Caki2 (cell line): ENCODE measurements around the gene TMUB2. TPM values are rescaled to one million over a fixed set of nuclear protein-coding genes. Genes with fewer than 3 reads are reported as not detected.
"Not testable (repeated sequence)": the region's sequence is repeated elsewhere in the genome, so short reads cannot be mapped to it uniquely, and the experiment has no call there.

Experiments used
- DNase-seq: peaks from one replicate; pipeline ENCODE4 v3.0.0-alpha.2; 2015; ENCODE audit warnings: low read depth
- in situ Hi-C: cut with HindIII; loops from 2 replicates; pipeline ENCODE4 v1.10.0; 2016; ENCODE audit warnings: low sequenced_read_pairs, low pct_unique_long_range_greater_than_20kb, mixed read lengths
- total RNA-seq: library from RNA; depleted of rRNA; stranded (reverse); fragments of >200 nt; shearing (Covaris generic); gene quantifications from 2 replicates; pipeline ENCODE4 v1.2.3, GENCODE V29; 2014; ENCODE audit warnings: low replicate concordance; rRNA removed

TMUB2 gene
- 37.5 and 66.0 TPM in 2 replicates for total RNA-seq

GRCh38 chr17:44186307-44187130, at the start of gene TMUB2:
Gene TMUB2 (plus strand): TSS chr17:44186972. CDS start chr17:44187709, 737 bp downstream.
- DNase-seq: peak; percentile 99
- in situ Hi-C loops: no loop called here

- DNase-seq: peak; percentile 99
- in situ Hi-C loops: no loop called here
Observed at GRCh38 chr17:44137891-44138709, 48.7 kb upstream of the TMUB2 start.

GRCh38 chr17:44143921-44144320, 42.9 kb upstream of the TMUB2 start:
- in situ Hi-C loops: not testable (repeated sequence)

GRCh38 chr17:44144966-44145739, 41.6 kb upstream of the TMUB2 start:
- DNase-seq: peak; percentile 35
- in situ Hi-C loops: no loop called here

More at GRCh38 chr17:44143921-44144320, 42.9 kb upstream of the TMUB2 start:
- DNase-seq: not testable (repeated sequence)

GRCh38 chr17:44146375-44147346, 40.1 kb upstream of the TMUB2 start:
- in situ Hi-C loops: no loop called here
- DNase-seq: no peak

- in situ Hi-C loops: no loop called here
- no peak for DNase-seq
Observed at GRCh38 chr17:44147812-44148211, 39.0 kb upstream of the TMUB2 start.

- in situ Hi-C loops, DNase-seq: not testable (repeated sequence)
Observed at GRCh38 chr17:44149066-44149465, 37.7 kb upstream of the TMUB2 start.

- in situ Hi-C loops: no loop called here
- DNase-seq: no peak
Observed at GRCh38 chr17:44149750-44150329, 36.9 kb upstream of the TMUB2 start.

- in situ Hi-C loops: no loop called here
- no peak for DNase-seq
Observed at GRCh38 chr17:44152875-44153274, 33.9 kb upstream of the TMUB2 start.

GRCh38 chr17:44155488-44155887, 31.3 kb upstream of the TMUB2 start:
- in situ Hi-C loops: no loop called here
- no peak for DNase-seq

- peak; percentile 24 for DNase-seq
- in situ Hi-C loops: no loop called here
Observed at GRCh38 chr17:44159519-44160210, 27.1 kb upstream of the TMUB2 start.

- no peak for DNase-seq
- in situ Hi-C loops: no loop called here
Observed at GRCh38 chr17:44164476-44164875, 22.3 kb upstream of the TMUB2 start.

GRCh38 chr17:44167181-44167861, 19.5 kb upstream of the TMUB2 start:
- no peak for DNase-seq
- in situ Hi-C loops: no loop called here

GRCh38 chr17:44170135-44170498, 16.7 kb upstream of the TMUB2 start:
- in situ Hi-C loops: no loop called here
- no peak for DNase-seq

GRCh38 chr17:44170499-44171201, 16.1 kb upstream of the TMUB2 start, which contains the start of gene ASB16:
Gene ASB16 (plus strand): TSS chr17:44170704. CDS start chr17:44170790, 86 bp downstream.
- DNase-seq: no peak
- in situ Hi-C loops: no loop called here
